HG02623 (cell line): Measurements from ENCODE around the gene ZBTB20.

Source experiments
- ATAC-seq: cut with Tn5 transposase; IDR thresholded peaks from one replicate; pipeline ENCODE4 v1.9.1; 2021; ENCODE audit warnings: moderate library complexity; ENCODE audit not compliant: unreplicated experiment

The ZBTB20 gene

DNA sequence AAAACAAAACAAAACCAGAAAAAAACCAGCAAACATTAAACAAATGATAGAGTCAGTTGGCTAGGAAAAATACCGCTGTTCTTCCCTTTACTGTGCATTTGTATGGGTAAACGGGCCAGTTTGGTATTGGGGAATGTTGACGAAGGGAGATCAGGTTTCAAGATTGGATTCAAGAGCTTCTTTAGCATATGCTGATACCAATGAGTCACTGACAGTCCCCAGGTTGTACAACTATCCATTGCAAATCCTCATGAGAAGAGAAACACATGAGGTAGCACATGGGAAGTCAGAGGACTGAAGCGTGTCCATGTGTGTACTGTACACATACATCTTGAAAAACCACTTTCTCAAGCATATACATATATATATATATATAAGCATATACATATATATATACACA, 827.6 kb downstream of the ZBTB20 start:
- no peak for ATAC-seq

DNA sequence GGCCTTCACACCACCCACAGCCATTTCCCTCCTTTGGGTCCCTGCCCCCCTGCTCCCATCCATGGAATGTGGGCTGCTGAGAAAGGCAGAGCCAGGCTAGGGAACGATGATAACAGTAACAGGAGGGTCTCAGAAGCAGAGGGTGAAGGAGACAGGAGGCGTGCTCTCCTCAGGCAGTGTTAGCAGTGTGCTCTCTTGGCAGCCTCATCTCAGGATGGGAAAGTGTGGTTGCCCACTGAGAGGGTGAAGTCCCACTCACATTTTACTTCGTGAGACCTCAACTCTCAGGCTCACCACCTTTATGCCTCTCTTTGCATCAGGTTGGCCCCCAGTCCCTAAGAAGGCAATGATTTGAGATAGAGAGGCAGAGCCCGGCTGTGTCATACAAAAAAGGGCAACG, 828.8 kb downstream of the ZBTB20 start:
- ATAC-seq: no peak

DNA sequence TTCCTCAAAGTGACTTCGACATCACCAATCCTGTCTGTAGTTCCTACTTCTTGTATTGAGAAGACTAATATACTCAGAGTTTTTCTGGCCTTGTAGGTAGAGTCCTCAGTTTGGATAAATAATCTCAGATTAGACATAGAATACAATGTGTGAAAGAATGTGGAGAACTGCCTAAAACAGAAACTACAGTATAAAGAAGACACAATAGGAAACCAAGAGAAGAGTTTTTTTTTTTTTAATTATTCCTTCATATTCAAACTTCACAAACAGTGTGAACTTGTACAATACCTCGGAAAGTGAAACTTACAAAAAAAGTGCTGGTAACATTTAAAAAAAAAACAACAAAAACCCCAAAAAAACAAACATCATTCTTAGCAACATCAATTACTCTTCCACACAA, 832.8 kb downstream of the ZBTB20 start:
- no peak for ATAC-seq

DNA sequence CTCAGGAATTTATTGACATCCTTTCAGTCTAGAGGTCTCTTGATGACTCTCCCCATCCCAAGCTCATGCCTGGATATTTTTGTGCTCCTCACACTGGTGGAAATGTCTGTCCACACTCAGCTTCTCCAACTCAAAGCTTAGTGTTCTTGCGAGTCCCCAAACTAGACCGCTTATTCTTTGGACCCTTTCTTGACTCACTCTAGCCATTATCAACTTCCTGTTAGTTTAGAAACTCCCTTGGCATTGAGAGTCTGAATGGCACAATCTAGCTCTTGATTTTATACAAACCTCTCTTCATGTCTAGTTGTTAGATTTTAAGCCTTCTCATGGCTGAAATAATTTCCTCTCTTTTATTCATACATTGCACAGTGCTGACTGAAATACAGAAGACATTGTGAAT, 833.7 kb downstream of the ZBTB20 start:
- no peak for ATAC-seq

DNA sequence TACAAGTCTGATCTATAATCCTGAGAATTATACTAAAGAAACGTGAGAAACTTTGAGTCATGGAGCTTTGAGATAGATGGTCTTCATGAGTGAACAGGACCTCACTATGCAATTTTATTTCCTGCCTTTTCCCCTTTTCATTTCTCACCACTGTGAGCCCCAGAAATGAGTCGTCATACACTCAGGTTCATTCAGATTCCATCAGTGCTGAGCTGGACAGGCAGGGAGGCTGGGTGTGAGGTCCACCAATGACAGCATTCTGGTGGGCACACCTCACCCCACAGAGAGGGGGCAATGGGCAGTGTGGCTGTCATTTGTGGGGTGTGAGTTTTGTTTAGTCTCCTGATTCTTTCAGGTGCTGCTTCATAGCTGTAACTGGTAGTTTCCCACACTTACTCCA, 836.4 kb downstream of the ZBTB20 start:
- no peak for ATAC-seq

DNA sequence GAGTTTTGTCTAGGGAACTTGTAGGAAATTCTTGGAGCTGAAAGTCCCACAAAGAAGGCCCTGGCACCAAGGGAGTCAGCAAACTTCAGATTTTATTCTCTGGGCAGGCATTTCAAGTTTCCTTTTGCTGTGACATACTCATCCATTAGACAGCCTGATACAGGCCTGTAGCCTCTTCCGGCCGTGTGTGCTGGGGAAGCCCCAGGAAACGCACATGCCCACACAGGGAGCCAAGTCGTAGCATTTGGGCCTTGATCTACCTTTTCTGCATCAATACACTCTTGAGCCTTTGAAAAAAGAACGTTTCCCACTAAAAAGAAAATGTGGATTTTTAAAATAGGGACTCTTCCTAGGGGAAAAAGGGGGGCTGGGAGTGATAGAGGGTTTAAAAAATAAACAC, 838.3 kb downstream of the ZBTB20 start:
- peak; percentile 74 for ATAC-seq

DNA sequence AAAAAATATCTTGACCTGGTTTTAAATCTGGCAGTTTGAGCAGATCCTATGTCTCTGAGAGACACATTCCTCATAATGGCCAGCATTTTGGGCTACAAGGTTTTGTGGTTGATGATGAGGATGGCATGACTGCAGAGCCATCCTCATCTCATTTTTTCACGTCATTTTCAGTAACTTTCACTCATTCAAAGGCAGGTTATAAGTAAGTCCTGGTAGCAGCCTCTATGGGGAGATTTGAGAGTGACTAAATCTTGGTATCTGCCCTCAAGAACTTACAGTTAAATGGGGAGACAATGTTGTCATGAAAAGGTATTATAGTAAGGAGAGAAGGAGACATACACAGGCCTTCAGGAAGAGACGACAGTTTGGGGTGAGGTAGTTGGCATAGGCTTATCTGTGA, 838.7 kb downstream of the ZBTB20 start:
- peak; percentile 9 for ATAC-seq

DNA sequence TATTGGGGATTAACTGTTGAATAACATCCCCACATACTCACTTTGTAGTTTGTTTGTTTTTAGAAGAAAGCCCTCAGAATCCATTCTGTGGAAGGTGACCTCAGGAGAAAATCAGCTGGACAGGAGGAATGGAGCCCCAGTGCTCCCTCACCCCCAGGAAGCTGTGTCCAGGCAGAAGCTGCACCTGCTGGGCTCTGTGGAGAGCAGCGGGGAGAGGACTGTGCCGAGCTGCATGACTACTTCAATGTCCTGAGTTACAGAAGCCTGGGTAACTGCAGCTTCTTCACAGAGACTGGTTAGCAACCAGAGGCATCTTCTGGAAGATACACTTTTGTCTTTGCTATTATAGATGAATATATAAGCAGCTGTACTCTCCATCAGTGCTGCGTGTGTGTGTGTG, 839.3 kb downstream of the ZBTB20 start:
- ATAC-seq: no peak

DNA sequence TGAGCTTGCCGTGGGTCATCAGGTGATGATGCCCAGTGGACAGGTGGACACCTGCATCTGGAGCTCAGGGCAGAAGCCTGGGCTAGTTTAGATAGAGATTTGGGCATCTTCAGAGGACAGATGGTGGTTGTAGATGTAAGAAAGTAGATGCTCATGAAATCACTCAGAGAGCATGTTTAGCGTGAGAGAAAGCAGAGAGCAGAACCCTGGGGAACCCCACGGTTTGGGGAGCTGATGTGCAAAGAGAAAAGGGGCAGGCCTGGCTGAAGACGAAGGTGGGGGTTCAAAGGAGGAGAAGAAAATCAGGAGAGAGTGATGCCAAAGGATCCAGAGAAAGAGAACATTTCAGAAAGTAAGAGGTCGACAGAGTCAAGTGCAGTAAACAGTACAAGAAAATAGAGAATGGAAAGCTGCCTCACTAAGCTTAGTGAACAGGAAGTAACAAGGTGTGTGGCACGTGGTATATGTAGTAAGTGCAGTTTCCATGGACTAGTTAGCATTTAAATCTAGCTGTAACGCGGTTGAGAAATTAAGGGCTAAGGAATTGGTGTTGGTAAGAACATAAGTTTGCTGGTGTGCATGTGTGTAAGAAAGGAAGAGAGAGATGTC, 839.8 kb downstream of the ZBTB20 start:
- ATAC-seq: no peak

DNA sequence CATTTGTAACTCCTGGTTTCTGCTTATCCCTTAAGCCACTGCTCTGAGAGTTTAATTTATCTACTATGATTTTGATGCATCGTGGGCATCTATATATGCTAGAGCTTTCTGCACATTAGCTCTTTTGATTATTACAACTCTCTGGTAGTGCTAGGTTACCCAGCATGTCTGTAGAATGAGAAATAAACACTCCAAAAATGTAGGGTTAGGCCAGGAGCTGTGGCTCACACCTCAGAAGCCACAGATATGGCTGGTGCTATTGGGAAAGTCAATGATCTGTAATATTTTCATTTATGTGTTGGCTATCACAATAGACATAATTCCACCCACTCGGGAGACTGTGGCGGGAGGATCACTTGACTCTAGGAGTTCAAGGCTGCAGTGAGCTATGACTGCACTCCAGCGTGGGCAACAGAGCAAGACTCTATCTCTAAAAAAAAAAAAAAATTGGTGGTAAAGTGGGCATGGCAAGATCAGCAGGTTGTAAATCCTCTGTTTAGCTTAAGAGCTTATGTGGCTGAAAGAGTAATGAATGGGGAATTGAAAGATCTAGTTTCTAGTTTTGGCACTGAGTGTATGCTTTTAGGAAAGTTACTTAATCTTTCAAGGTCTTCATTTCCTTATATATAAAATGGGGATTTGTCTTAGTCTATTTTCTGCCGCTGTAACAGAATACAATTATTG, 847.0 kb downstream of the ZBTB20 start:
- ATAC-seq: no peak

DNA sequence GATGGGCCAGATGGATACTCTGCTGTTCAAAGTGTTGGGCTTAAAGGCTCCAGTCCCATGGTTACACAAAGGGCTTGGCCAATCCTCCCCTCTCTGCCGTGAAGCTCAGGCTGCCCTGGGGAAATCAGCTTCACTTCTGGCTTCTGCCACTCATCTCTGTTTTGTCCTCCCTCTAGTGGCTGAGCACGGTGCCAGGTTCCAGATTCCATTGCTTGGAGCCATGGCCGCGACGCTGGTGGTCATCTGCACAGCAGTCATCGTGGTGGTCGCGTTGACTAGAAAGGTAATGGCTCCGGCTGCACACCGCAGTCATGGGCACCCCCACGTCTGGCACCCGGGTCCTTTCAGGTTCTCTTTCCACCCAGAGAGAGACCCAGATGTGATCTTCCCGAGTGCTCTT, 847.7 kb downstream of the ZBTB20 start:
- ATAC-seq: no peak

DNA sequence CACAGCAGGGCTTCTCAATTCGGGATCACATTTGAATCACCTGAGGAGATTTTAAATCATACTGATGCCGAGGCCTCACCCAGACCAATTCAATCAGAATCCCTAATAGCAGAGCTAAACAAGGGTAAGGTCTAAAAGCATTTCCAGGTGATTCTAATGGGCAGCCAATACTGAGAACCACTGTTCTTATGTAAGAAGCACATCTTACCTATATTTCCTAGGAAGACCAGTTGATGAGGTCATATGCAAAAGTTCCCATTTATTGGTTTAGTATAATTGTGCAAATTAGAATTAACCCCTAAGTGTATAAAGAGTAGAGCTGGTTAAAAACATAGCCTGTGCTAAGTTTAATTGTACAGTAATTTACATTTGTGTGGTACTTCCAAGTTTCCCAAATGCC, 851.1 kb downstream of the ZBTB20 start:
- ATAC-seq: no peak

DNA sequence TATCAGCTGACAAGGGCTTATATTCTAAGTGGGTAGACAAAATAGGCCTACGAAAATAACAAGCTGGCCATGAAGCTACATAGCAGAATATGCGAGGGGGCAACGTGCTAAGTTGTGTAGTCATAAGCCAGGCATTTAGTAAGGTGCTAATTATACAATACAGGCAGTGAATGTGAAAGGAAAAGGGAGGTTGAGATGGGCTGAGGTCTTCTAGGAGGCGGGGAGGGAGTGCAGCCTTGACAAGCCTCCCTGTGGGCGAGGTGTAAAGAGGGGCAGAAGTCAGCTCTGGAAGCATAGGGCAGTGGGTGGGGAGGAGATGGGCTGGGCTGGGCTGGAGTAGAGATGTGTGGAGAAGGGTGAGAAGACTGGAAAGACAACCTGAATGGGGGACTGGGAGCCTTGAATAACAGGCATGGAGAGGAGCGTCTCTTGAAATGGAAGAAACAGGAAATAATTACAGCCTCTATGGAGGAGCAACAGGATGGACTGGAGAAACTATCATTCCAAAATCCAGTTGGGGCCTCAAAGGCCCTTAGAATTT, 852.1 kb downstream of the ZBTB20 start:
- no peak for ATAC-seq

DNA sequence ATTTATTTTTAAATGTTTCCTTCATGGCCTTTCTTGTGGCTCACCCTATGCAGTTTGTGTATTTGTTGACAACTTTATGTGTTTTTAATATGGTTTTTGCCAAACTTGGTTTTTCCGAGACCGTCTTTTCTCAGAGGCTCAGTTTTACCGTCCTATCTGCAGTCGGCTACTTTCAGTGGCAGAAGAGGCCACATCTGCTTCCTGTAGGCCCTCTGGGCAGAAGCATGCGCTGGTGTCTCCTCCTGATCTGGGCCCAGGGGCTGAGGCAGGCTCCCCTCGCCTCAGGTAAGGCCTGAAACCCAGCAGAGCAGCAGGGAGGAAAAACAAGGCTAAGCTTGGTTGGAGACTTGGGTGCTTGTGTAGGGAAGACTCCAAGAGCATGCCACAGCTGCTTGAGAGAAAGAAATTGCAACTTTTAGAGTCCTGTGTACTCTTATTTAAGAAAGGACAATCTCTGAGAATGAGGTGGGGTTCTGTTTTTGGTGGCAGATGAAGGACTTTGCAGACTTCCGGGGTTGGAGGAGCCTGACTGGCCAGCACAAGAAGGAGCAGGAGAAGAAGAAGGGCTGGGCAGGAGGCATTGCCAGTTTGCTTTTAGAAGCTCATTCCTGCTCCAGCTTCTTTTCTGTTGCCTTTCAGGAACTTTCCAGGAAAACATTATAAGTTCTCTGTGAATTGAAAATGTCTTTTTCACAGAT, 853.1 kb downstream of the ZBTB20 start, which contains the start of gene TIGIT:
Gene TIGIT (plus strand): TSS at position 191 of the 698 bp plus-strand sequence. CDS start 34 bp downstream, at position 225.
- no peak for ATAC-seq

DNA sequence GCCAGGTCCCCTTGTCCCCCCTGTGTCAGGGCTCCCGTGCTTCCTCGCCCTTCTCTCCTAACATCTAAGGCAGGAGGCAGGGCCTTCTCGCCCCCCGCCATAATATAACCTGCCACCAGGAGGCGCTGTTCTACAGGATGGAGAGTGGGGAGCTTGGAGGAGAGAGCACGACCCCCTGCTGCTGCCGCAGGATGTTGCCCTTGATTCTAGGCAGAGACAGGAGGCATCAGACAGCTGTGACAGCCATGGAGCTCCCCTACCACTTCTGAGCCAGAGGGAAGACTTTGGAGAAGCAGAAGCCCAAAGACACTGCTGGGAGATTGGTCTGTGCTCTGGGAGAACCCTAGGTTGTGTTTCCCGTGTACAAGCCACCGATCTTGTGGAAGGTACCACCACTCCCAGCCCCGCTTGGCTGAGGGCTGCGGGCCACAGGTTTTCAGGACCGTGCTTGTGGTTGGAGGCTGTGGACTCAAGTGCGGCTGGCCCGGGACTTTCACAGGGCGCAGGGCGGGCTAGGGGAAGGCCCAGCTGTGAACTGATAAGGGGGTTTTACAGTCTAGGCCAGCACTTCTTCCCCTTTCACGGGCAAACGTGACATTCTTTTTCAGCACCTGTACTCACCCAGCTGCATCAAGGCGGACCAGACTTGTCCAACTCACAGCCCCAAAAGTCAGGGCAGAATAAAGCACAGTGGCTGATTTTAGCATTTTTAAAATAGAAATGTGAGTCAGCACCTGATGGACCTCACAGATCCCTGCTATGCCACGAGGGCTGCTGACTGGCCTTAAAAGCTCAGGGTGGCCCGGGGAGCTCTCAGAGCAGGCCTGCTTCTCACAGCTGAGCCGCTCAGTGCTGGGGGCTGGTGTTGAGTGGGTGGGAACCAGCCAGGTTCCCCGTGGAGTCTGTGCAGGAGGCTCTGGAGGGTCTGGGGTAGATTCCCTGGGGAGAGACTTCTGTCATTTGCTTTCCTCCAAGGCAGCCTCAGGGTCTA, 855.9 kb downstream of the ZBTB20 start:
- peak; percentile 90 for ATAC-seq

DNA sequence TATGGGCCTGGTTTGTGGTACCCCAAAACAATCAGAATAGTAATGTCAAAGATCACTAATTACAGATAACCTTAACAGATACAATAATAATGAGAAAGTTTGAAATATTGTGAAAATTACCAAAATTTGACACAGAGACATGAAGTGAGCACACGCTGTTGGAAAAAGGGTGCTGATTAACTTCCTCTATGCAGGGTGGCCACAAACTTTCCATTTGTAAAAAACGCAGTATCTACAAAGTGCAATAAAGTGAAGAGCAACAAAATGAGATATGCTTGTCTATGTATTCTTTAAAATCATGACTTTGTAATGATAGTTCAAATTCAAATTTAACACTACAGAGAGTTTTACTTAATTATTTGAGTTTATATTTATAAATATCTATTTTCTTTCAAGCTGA, 860.8 kb downstream of the ZBTB20 start:
- no peak for ATAC-seq

DNA sequence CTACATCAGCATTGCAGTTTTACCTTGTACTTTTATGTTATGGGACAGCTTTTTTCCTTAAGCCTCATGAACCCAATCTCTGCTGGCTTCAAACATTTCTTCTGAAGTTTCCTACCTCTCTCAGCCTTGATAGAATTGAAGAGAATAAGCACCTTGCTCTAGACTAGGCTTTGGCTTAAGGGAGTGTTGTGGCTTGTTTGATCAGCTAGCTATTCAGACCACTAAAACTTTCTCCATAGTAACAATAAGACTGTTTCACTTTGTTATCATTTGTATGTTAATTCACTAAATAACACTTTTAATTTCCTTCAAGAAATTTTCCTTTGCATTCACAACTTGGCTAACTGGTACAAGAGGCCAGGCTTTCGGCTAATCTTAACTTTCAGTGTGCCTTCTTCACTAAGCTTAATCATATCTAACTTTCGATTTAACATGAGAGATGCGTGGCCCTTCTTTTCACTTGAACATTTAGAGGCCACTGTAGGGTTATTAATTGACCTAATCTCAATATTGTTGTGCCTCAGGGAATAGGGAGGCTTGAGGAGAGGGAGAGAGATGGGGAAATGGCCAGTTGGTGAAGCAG, 861.3 kb downstream of the ZBTB20 start:
- ATAC-seq: no peak

DNA sequence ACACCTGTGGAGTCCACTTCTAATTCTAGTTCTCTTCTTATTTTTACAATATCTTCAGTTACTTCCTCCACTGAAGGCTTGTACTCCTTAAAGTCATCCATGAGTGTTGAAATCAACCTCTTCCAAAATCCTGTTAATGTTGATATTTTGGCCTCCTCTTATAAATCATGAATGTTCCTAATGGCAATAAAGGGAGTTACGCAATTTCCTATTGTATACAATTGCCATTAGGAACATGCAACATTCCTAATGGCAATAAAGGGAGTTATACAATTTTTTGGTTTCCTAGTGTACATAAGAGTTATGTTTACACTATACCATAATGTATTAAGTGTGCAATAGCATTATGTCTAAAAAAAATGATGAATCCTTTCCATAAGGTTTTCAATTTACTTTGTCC, 862.4 kb downstream of the ZBTB20 start:
- no peak for ATAC-seq
